Activated CD4-positive, alpha-beta T cell treated with anti-CD3 and anti-CD28 coated beads, Interleukin-2, Interleukin-4, amounts not matched to agents 100 ng/mL and 50 ng/mL, durations not matched to agents 16 hours and 8 hours (primary cell): ENCODE results near the gene CDAN1.

Experiments
- DNase-seq: peaks from one replicate; pipeline ENCODE4 v3.0.0-alpha.2; 2020; ENCODE audit warnings: low spot score

The CDAN1 gene

DNA sequence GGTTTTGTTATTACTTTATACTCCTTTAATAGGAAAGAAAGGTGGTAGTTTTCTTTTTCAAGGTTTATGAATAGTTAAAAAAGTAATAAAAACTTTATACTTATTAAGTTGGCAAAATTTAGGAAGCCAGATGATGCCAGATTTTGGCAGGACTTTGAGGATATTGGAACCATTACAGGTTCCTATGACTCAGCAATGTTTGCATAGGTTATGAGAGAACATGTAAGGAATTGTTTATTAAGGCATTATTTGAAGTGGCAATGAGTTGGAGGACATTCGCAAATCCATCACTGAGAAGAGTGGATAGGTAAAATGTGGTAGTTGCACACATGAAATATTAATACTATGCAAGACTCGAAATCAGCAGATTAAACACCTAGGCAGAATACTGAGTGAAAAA lies 29.9 kb downstream of the CDAN1 start:
- DNase-seq = no peak

DNA sequence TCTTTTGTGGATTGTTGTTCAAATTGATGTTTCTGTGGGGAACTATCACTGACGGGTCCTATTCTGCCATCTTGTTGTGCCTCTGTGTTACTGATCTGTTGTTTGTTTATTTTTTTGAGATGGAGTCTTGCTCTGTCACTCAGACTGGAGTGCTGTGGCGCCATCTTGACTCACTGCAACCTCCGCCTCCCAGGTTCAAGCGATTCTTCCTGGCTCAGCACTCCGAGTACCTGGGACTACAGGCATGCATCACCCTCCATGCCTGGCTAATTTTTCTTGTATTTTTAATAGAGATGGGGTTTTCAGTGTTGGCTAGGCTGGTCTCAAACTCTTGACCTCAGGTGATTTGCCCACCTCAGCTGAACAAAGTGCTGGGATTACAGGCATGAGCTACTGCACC lies 31.6 kb downstream of the CDAN1 start:
- no peak for DNase-seq

DNA sequence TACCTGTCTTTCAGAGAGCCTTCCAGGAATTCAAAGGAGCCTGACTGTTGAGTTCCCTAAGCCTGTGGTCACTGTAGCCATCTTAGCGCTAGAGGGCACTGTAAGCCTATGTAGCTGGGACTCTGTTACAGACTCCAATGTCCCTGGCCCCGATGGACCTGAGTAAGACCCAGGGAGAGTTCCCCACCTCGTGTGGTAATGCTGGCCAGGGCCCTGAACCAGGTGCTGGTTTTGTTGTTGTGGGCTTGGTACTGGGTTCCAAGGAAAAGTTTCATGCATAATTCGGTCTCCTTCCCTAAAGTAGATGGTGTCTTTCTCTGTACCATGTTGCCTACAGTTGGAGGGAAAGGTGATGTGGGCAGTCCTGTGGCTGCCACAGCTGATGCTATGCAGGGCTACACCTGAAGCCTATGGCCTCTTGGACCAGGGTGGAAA lies 32.4 kb downstream of the CDAN1 start:
- peak; percentile 61 for DNase-seq

DNA sequence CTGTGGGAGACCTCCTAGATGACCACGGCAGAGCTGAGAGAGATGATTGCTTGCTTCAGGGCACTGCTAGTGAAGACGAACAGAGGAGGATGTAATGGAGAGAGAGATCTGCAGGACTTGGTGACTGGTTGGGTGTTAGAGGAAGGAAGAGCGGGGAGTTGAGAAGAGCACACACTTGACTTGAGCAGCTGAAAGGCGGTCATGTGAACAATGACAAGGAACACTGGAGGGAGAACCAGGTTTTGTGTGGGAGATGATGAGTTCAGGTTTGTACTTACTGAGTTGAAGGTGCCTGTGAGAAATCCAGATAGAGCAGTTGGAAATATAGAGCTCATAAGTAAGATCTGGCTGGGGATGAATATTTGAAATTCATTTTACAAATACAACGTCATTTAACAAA lies 40.3 kb downstream of the CDAN1 start:
- no peak for DNase-seq

DNA sequence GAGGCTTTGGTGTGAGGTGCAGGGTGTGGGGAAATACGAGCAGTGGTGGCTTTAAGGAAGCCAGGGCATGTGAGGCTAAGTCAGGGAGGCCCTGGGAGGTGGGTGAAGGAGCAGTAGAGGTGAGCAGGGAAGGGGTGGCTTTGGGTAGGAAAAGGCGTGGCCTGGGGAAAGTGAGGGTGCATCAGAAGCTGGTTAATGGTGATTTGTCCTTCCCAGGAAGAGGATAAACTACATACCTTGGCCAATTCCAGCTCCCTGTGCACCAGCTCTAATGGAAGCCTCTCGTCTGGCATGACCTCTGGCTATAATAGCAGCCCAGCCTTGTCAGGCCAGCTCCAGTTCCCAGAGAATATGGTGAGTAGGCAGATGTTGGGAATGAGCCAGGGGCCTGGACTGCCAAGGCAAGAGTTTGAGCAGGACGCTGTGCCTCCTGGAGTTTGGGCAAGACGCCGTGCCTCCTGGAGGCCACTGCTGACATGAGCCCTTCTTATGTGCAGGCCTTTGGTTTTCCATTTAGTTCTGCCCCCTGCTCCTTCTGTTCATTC lies 41.3 kb downstream of the CDAN1 start:
- no peak for DNase-seq

DNA sequence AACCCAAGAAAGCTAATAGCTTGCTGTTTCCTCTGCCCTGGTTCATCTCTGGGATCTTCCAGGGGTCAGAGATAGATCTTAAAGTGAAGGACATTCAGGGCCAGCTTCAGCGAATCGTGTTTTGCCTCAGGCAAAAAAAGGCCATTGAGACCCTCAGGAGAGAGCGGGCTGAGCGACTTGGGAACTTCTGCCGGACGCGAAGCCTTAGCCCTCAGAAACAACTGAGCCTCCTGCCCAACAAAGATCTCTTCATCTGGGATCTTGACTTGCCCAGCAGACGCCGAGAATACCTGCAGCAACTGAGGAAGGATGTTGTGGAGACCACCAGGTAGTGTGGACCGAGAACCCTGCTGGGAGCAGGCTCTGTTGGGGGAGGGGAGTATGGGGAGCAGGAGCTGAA lies 42.5 kb downstream of the CDAN1 start:
- no peak for DNase-seq

DNA sequence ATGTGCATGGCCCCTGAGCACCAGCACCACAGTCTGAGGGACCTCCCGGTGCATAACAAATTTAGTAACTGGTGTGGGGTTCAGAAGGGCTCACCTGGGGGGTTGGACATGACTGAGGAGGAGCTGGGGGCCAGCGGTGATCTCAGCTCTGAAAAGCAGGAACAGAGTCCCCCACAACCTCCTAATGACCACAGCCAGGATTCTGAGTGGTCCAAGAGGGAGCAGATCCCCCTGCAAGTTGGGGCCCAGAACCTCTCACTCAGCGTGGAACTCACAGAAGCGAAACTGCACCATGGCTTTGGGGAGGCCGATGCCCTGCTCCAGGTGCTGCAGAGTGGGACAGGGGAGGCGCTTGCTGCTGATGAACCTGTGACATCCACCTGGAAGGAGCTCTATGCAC lies 43.0 kb downstream of the CDAN1 start:
- no peak for DNase-seq

DNA sequence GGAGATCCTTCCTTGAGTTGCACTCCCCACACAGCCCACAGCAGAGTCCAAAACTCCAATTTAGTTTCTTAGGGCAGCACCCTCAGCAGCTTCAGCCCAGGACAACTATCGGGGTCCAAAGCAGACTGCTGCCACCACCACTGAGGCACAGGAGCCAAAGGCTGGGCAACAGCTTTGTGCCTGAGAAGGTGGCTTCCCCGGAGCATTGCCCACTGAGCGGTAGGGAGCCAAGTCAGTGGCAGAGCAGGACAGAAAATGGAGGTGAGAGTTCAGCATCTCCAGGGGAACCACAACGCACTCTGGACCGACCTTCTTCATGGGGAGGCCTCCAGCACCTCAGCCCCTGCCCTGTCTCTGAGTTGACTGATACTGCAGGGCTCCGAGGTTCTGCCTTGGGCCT lies 43.4 kb downstream of the CDAN1 start:
- DNase-seq = no peak

DNA sequence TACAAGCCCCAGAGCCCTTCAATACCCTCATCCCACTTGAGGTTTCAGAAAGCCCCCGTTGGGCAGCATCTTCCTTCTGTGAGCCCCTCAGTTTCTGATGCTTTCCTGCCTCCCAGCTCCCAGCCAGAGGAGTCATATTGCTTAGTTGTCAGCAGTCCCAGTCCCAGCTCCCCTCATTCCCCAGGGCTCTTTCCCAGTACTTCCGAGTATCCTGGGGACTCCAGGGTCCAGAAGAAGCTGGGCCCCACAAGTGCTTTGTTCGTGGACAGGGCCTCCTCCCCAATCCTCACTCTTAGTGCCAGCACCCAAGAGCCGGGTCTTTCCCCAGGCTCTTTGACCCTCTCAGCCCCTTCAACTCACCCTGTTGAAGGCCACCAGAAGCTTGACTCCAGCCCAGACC lies 43.9 kb downstream of the CDAN1 start:
- DNase-seq = no peak

DNA sequence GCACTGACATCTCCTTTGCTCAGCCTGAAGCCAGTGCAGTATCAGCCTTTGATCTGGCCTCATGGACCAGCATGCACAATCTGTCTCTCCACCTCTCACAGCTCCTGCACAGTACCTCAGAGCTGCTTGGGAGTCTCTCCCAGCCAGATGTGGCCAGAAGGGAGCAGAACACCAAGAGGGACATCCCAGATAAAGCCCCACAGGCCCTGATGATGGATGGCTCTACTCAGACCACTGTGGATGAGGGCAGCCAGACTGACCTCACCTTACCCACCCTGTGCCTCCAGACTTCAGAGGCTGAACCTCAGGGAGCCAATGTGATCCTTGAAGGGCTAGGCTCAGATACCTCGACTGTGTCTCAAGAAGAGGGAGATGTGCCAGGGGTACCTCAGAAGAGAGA lies 44.4 kb downstream of the CDAN1 start:
- no peak for DNase-seq

DNA sequence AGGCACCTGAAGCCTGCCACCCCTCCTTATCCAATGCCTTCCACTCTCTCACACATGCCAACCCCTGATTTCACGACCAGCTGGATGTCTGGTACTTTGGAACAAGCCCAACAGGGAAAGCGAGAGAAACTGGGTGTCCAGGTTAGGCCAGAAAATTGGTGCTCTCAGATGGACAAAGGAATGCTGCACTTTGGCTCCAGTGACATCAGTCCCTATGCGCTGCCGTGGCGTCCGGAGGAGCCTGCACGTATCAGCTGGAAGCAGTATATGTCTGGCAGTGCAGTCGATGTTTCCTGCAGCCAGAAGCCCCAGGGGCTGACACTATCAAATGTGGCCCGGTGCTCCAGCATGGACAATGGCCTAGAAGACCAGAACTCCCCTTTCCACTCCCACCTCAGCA lies 45.2 kb downstream of the CDAN1 start:
- DNase-seq = no peak

DNA sequence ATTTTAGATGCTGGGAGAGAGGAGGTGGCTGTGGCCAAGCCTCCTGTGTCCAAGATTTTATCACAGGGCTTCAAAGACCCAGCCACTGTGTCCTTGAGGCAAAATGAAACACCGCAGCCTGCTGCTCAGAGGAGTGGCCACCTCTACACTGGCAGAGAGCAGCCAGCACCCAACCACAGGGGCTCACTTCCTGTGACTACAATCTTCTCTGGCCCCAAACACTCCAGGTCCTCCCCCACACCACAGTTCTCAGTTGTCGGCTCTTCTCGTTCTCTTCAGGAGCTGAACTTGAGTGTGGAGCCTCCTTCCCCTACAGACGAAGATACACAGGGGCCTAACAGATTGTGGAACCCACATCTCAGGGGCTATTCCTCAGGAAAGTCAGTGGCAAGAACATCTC lies 45.6 kb downstream of the CDAN1 start:
- DNase-seq = peak; percentile 15

DNA sequence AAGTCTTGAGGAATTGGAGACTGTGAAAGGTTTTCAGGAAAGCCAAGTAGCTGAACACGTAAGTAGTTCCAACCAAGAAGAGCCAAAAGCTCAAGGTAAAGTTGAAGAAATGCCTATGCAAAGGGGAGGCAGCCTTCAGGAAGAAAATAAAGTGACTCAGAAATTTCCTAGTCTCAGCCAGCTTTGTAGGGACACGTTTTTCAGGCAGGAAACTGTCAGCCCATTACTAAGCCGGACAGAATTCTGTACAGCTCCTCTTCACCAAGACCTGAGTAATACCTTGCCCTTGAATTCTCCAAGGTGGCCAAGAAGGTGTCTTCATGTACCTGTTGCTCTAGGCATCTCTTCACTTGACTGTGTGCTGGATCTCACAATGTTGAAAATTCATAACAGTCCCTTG lies 48.6 kb downstream of the CDAN1 start:
- DNase-seq = no peak

DNA sequence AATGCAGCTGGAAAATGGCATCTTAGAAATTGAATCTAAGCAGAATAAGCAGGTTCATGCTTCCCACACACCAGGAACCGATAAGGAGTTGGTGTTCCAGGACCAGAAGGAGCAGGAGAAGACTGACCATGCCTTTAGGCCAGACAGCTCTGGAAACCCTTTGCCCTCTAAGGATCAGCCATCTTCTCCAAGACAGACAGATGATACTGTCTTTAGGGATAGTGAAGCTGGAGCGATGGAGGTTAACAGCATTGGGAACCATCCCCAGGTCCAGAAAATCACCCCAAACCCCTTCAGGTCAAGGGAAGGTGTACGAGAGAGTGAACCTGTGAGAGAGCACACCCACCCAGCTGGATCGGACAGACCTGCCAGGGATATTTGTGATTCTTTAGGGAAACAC lies 49.2 kb downstream of the CDAN1 start:
- no peak for DNase-seq

DNA sequence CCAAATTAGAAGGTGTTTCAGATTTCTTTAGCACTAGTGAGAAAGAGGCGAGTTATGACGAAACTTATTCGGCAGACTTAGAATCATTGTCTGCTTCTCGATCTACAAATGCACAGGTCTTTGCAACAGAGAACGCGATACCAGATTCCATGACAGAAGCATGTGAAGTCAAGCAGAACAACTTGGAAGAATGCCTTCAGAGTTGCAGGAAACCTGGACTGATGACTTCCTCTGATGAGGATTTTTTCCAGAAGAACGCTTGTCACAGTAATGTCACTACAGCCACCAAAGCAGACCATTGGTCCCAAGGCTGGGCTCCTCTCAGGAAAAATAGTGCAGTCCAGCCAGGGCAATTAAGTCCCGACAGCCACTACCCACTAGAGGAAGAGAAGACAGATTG lies 50.6 kb downstream of the CDAN1 start:
- DNase-seq = no peak

DNA sequence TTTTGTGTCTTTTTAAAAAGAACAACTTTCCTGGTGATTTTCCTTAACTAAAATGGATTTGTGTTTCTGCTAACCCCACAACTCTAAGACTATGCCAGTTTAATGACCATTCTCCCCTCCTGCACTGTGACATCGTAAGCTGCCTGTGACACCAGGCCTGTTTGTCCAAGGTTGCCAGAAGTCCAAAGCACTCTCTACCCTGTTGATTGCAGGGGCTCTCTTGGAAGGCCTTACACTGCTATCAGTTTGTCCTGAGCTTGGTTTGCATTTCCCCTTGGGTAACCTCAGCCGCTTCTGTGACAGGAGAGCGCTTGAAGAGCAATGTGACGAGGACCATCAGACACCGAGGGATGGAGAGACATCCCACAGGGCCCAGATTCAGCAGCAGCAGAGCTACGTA lies 55.8 kb downstream of the CDAN1 start:
- no peak for DNase-seq

DNA sequence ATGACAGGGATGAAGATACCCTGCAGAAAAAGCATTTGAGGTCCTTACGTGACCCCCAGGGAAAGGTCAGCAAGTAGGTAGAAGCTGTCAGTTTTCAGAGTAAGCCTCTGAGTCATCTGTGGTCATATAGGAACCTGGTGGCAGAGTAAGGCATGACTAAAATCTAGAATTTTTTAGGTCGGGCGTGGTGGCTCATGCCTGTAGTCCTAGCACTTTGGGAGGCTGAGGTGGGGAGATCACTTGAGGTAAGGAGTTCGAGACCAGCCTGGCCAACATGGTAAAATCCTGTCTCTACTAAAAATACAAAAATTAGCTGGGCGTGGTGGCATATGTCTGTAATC lies 56.8 kb downstream of the CDAN1 start:
- peak; percentile 86 for DNase-seq

DNA sequence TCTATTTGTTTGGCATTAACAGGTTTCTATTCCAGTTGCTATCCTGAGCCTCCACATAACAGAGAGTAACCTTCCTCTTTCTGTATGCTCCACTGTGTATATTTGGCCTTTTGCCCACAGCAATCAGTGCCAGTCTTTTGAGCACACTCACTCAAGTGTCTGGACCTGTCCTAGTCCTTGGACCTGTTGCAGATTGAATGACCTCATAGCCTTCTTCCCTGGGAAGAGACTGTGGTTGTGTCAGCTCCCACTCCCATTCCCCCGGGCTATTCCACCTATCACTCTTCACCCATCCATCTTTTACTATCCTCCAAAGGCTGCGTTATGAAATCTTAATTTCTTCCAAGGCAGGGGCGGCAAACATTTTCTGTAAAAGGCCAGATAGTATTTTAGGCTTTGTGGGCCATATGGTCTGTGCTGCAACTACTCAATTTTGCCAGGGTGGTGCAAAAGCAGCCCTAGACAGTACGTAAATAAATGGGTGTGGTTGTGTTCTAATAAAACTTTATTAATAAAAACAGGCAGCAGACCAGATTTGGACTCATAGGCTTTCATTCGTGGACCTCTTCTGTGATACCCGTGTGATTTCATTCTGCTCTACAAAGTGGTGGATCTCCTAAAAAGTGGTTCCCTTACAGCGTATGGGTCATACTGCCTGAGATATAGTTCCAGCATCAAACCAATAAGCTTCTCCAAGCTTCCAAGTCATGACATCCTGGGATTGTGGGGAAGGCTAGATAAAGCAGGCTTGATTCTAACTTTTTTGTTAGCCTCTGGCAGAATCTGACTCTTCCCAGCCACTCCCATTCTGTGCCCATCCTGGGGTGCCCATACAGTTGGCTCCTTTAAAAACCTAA lies 57.4 kb downstream of the CDAN1 start:
- no peak for DNase-seq

DNA sequence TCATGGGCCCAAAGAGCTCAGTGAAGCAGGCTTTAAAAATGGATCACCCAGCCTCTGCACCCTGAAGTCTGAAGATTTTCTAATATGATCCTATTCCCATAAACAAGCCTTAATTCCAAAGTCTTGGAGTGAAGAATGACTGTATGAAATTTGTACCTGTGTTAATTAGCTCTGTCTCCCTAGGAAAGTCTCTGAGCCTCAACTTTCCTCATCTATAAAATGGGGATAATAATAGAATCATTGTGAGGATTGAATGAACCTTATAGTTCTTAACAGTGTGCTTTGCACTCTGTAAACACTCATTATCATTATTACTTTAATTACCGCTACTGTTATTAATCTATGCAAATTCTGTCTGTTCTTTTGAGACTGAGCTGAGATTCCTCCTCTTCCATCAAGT lies 61.9 kb downstream of the CDAN1 start:
- DNase-seq = no peak

DNA sequence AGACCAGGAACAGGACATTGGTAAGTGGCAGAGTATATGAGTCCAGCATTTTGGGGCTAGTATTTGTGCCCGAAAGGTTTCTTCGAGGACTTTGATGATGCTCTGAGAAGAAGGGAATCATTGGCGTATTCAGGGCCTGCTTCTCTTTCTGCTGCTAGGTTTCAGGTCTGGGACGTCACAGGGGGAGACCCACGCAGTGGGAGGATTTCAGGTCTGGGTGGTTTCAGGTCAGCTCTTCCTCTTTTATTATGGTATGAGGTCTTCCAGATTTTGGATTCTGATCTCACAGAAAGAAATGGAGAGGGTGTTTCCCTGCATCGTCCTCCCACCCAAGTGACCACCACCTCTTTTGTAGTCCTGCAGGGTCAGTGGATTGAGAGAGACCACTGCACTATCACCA lies 62.5 kb downstream of the CDAN1 start:
- no peak for DNase-seq
